H1 (cell line): Measurements from ENCODE around the gene SEC11A. TPM values are rescaled to one million over a fixed set of nuclear protein-coding genes. Genes with fewer than 3 reads are reported as not detected.

Source experiments
- CTCF ChIA-PET: fragments of 300-600 bp; sonication (Branson Sonifier 250); formaldehyde crosslinking; loops from one replicate; lab custom pipeline; 2021; ENCODE audit not compliant: partially characterized antibody; lab: Charles Lee
- POLR2A ChIA-PET: fragments of 300-600 bp; sonication (Branson Sonifier 250); formaldehyde crosslinking; loops from one replicate; lab custom pipeline; 2021; ENCODE audit warnings: inconsistent platforms; ENCODE audit not compliant: partially characterized antibody; lab: Charles Lee
- DNase-seq, 2 experiments: peaks; one replicate each; pipeline versions ENCODE4 v3.0.0 to v3.0.0-alpha.2; 2010 to 2022; ENCODE audit warnings: low spot score in 2 of 2, low read depth in 1 of 2, mixed read lengths in 1 of 2
- FAIRE-seq: peaks from 2 replicates; lab custom pipeline; 2011; peaks lifted over from hg19 to GRCh38; lab: Jason Lieb, UNC
- H2AFZ ChIP-seq: 2 replicates; pipeline ENCODE4 v1.8.1; 2012; ENCODE audit warnings: low read length, inconsistent platforms
- H2AK5ac ChIP-seq: 2 replicates; pipeline ENCODE4 v1.6.1; 2013; ENCODE audit warnings: low read depth, low read length
- H2BK120ac ChIP-seq: replicated peaks from 2 replicates; pipeline ENCODE3; 2013; ENCODE audit warnings: low read depth, low read length, inconsistent platforms
- H2BK12ac ChIP-seq: 2 replicates; pipeline ENCODE4 v1.6.1; 2013; ENCODE audit warnings: low read depth, low read length
- H2BK15ac ChIP-seq: 2 replicates; pipeline ENCODE4 v1.6.1; 2013; ENCODE audit warnings: low read length
- H2BK20ac ChIP-seq: 2 replicates; pipeline ENCODE4 v1.6.1; 2013; ENCODE audit warnings: low read length
- H2BK5ac ChIP-seq: 2 replicates; pipeline ENCODE4 v1.6.1; 2013; ENCODE audit warnings: low read depth, low read length
- H3K14ac ChIP-seq: 2 replicates; pipeline ENCODE4 v1.6.1; 2013; ENCODE audit warnings: inconsistent platforms; ENCODE audit not compliant: insufficient read length
- H3K18ac ChIP-seq: 2 replicates; pipeline ENCODE4 v1.6.1; 2013; ENCODE audit warnings: low read length; ENCODE audit errors: extremely low read depth
- H3K23ac ChIP-seq: 2 replicates; pipeline ENCODE4 v1.6.1; 2013; ENCODE audit warnings: inconsistent platforms; ENCODE audit not compliant: insufficient read length
- H3K23me2 ChIP-seq: 2 replicates; pipeline ENCODE4 v1.6.1; 2013; ENCODE audit warnings: low read depth, low read length
- H3K27ac ChIP-seq: 2 replicates; pipeline ENCODE4 v1.6.1; 2011; ENCODE audit warnings: low read depth, low read length, inconsistent platforms
- H3K27me3 ChIP-seq, 4 experiments: replicated peaks in 1 of 4; 1 replicate in 1 of 4; 2 replicates in 3 of 4; pipeline versions ENCODE4 v1.6.1 to v1.8.1; 2011 to 2013; ENCODE audit warnings: low read length in 3 of 4, mild to moderate bottlenecking in 3 of 4, inconsistent platforms in 2 of 4, mixed read lengths in 2 of 4, moderate library complexity in 1 of 4; ENCODE audit not compliant: control insufficient read depth in 3 of 4, insufficient read depth in 3 of 4; ENCODE audit errors: extremely low read depth in 1 of 4
- H3K36me3 ChIP-seq, 4 experiments: 2 replicates each; pipeline versions ENCODE4 v1.6.1 to v1.8.1; 2011 to 2013; ENCODE audit warnings: mild to moderate bottlenecking in 4 of 4, low read length in 3 of 4, moderate library complexity in 2 of 4, control low read depth in 1 of 4, inconsistent platforms in 1 of 4; ENCODE audit not compliant: insufficient read depth in 4 of 4, control insufficient read depth in 2 of 4
- H3K4ac ChIP-seq: replicated peaks from 2 replicates; pipeline ENCODE3; 2013; ENCODE audit warnings: low read length, low read depth, mixed read lengths, inconsistent platforms; ENCODE audit not compliant: insufficient read length
- H3K4me1 ChIP-seq, 4 experiments: replicated peaks in 1 of 4; 1 replicate in 1 of 4; 2 replicates in 3 of 4; pipeline versions ENCODE4 v1.6.1 to v1.8.1; 2011 to 2013; ENCODE audit warnings: low read length in 3 of 4, inconsistent platforms in 2 of 4, mixed read lengths in 1 of 4; ENCODE audit not compliant: insufficient read depth in 4 of 4, control insufficient read depth in 3 of 4
- H3K4me2 ChIP-seq, 2 experiments: 2 replicates each; pipeline versions ENCODE4 v1.6.1 to v1.8.1; 2011 to 2013; ENCODE audit warnings: low read depth in 2 of 2, low read length in 2 of 2, control low read depth in 1 of 2, inconsistent platforms in 1 of 2, mild to moderate bottlenecking in 1 of 2; ENCODE audit not compliant: insufficient read depth in 1 of 2
- H3K4me3 ChIP-seq, 4 experiments: fragments of 200-600, 300-600 bp in 1 of 4; sonication (generic), shearing (Covaris generic), sonication (Bioruptor Twin) in 1 of 4; 2 replicates each; pipeline versions ENCODE4 v1.5.1 to v1.8.1; 2011 to 2016; ENCODE audit warnings: low read length in 4 of 4, low read depth in 3 of 4, control low read depth in 2 of 4, inconsistent platforms in 2 of 4, mild to moderate bottlenecking in 2 of 4, mixed read lengths in 1 of 4, moderate library complexity in 1 of 4; ENCODE audit not compliant: insufficient read depth in 2 of 4; ENCODE audit errors: extremely low read depth in 1 of 4
- H3K56ac ChIP-seq: replicated peaks from 2 replicates; pipeline ENCODE3; 2013; ENCODE audit warnings: low read depth, mild to moderate bottlenecking, mixed read lengths, low read length, inconsistent platforms; ENCODE audit not compliant: insufficient read length
- H3K79me1 ChIP-seq: 2 replicates; pipeline ENCODE4 v1.6.1; 2013; ENCODE audit warnings: low read depth, low read length, control low read depth
- H3K79me2 ChIP-seq, 2 experiments: 2 replicates each; pipeline versions ENCODE4 v1.6.1 to v1.8.1; 2012 to 2013; ENCODE audit warnings: low read length in 2 of 2, mild to moderate bottlenecking in 2 of 2, inconsistent platforms in 1 of 2; ENCODE audit not compliant: insufficient read depth in 2 of 2, control insufficient read depth in 1 of 2
- H3K9ac ChIP-seq, 4 experiments: replicated peaks in 1 of 4; 1 replicate in 1 of 4; 2 replicates in 3 of 4; pipeline versions ENCODE4 v1.6.1 to v1.8.1; 2011 to 2013; ENCODE audit warnings: low read depth in 3 of 4, low read length in 3 of 4, control low read depth in 2 of 4, mild to moderate bottlenecking in 2 of 4, moderate library complexity in 2 of 4, inconsistent platforms in 1 of 4; ENCODE audit errors: extremely low read depth in 1 of 4
- H3K9me3 ChIP-seq, 2 experiments: 2 replicates each; pipeline versions ENCODE4 v1.6.1 to v1.8.1; 2012 to 2013; ENCODE audit warnings: mild to moderate bottlenecking in 2 of 2, moderate library complexity in 2 of 2, control low read depth in 1 of 2, inconsistent platforms in 1 of 2, low read depth in 1 of 2, low read length in 1 of 2, mixed read lengths in 1 of 2; ENCODE audit not compliant: insufficient read depth in 2 of 2
- H4K20me1 ChIP-seq, 2 experiments: replicated peaks in 1 of 2; 2 replicates each; pipeline versions ENCODE3 to v1.8.1; 2011 to 2013; ENCODE audit warnings: inconsistent platforms in 2 of 2, low read length in 2 of 2, mild to moderate bottlenecking in 1 of 2; ENCODE audit not compliant: insufficient read depth in 2 of 2, control insufficient read depth in 1 of 2
- H4K5ac ChIP-seq: 2 replicates; pipeline ENCODE4 v1.6.1; 2013; ENCODE audit warnings: low read length, low read depth, mixed read lengths, inconsistent platforms; ENCODE audit not compliant: insufficient read length
- H4K8ac ChIP-seq: 2 replicates; pipeline ENCODE4 v1.8.0; 2013; ENCODE audit warnings: mild to moderate bottlenecking, moderate library complexity, low read length, inconsistent platforms; ENCODE audit not compliant: insufficient read depth; ENCODE audit errors: extremely low read depth
- H4K91ac ChIP-seq: replicated peaks from 2 replicates; pipeline ENCODE3; 2013; ENCODE audit warnings: low read length, mixed read lengths, inconsistent platforms; ENCODE audit not compliant: insufficient read length
- EGR1 ChIP-seq: IDR thresholded peaks from 2 replicates; pipeline ENCODE4 v1.6.1; 2011; ENCODE audit warnings: low read depth, low read length, borderline replicate concordance
- POLR2A ChIP-seq, 2 experiments: IDR thresholded peaks; 1 replicate in 1 of 2; 2 replicates in 1 of 2; pipeline ENCODE4 v1.6.1; 2011; ENCODE audit warnings: low read depth in 2 of 2, low read length in 2 of 2, mild to moderate bottlenecking in 2 of 2; ENCODE audit errors: control extremely low read depth in 1 of 2
- POU5F1 ChIP-seq: IDR thresholded peaks from 2 replicates; pipeline ENCODE4 v1.6.1; 2011; ENCODE audit warnings: low read depth, mild to moderate bottlenecking, low read length, moderate library complexity
- SRF ChIP-seq: IDR thresholded peaks from 2 replicates; pipeline ENCODE4 v1.6.1; 2011; ENCODE audit warnings: mild to moderate bottlenecking, low read depth, low read length, moderate library complexity
- TAF1 ChIP-seq: IDR thresholded peaks from 2 replicates; pipeline ENCODE4 v1.6.1; 2011; ENCODE audit warnings: mild to moderate bottlenecking, low read depth, low read length
- polyA plus RNA-seq, 7 experiments: library from polyadenylated mRNA; depleted of rRNA in 3 of 7; stranded (reverse) in 5 of 7; unstranded in 2 of 7; fragments of >200 nt in 5 of 7; fragments of 200-250 nt in 2 of 7; gene quantifications; 1 replicate in 5 of 7; 2 replicates in 1 of 7; 4 replicates in 1 of 7; pipeline versions ENCODE4 v1.2.1 to v1.2.3, GENCODE V29; 2011 to 2013; ENCODE audit warnings: missing spikeins in 2 of 7, mixed read lengths in 2 of 7
- total RNA-seq: library from RNA; stranded (reverse); fragmentation: NEBNext Ultra II Directional; extraction: Animal tissue kit (Norgen Biotek cat#: 25700); gene quantifications from 2 replicates; pipeline ENCODE4 v1.2.1, GENCODE V29; 2021

The SEC11A gene
- total and polyA plus RNA-seq, 2 of the 8 experiments (the other 6 are each of a cell fraction or from before 2014, with no cell fraction given): 268 to 316 TPM

DNA sequence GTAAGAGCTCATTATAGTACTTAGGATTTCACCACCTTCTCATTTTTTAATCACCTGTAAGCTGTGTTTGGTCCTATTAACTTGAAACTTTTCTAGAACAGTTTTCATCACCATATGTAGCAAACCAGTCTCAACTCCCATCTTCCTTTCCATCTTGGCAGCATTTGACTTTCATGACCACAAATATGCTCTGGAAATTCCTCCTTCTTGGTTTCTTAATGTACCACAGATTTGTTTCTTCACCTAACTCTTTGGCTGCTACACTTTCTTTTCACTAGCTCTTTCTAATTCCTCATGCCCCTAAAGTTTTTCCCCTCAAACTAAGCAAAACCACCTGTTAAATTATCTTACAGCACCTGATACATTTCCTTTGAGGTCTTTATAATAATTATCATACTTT is 44.7 kb downstream of the SEC11A start:
- H4K91ac ChIP-seq: no peak overlapping the region
- H4K8ac ChIP-seq: no peak overlapping the region
- H3K9me3 ChIP-seq: no peaks in the 10 kb centered on the region
- DNase-seq (no peak), FAIRE-seq (no peak)
- no peak overlapping the region for H3K9ac ChIP-seq
- H3K36me3 ChIP-seq: peaks cover 9 to 46% (median 33%) of the 10 kb centered on the region in 4 experiments
- no peak overlapping the region for H2BK120ac ChIP-seq
- H2AK5ac ChIP-seq: no peak overlapping the region
- TF ChIP-seq EGR1 (no peak), TAF1 (no peak), SRF (no peak), POU5F1 (no peak), POLR2A (IDR thresholded peaks at IDR 0.05; ENCODE audit: control extremely low read depth in 1 of 2, low read depth in 2 of 2, low read length in 2 of 2) (no peak)
- no peak overlapping the region for H3K4me3 ChIP-seq
- no peak overlapping the region for H4K5ac ChIP-seq
- H3K79me2 ChIP-seq: no peaks in the 10 kb centered on the region
- no peak overlapping the region for H3K4me2 ChIP-seq
- H2AFZ ChIP-seq: no peak overlapping the region
- H3K27me3 ChIP-seq: no peaks in the 10 kb centered on the region
- H3K14ac ChIP-seq: no peak overlapping the region
- peaks cover 0 to 2% of the 10 kb centered on the region in 2 experiments for H4K20me1 ChIP-seq
- no peak overlapping the region for H3K27ac ChIP-seq
- no peak overlapping the region for H2BK12ac ChIP-seq
- no peak overlapping the region for H2BK20ac ChIP-seq
- H3K23ac ChIP-seq: no peak overlapping the region
- no peak overlapping the region for H3K4ac ChIP-seq
- ChIA-PET POLR2A (interaction anchor here (0.6 to 1.2 kb wide), 3 partner anchors 11 to 33 kb away, joined by 3 to 4 read pairs (median 4); no protein-coding TSS in a partner anchor), CTCF (interaction anchor here (0.8 to 1.8 kb wide), 4 partner anchors 16 to 100 kb away, joined by 3 to 5 read pairs (median 3); partner anchors contain the start of gene WDR73)
- H3K18ac ChIP-seq: no peak overlapping the region
- H2BK15ac ChIP-seq: no peak overlapping the region
- H3K79me1 ChIP-seq: no peaks in the 10 kb centered on the region
- H3K56ac ChIP-seq: no peak overlapping the region
- no peaks in the 10 kb centered on the region for H3K23me2 ChIP-seq
- no peaks in the 10 kb centered on the region for H3K4me1 ChIP-seq
- H2BK5ac ChIP-seq: no peak overlapping the region
